HepG2 (cell line): Measurements from ENCODE around the gene KRTCAP3. TPM values are rescaled to one million over a fixed set of nuclear protein-coding genes. Genes with fewer than 3 reads are reported as not detected.

Source experiments
- HNF4G ChIP-seq, 2 experiments: sonication (generic) in 1 of 2; formaldehyde crosslinking in 1 of 2; IDR thresholded peaks; 2 replicates each; pipeline versions ENCODE4 v1.4.0 to v1.6.1; 2011 to 2020; ENCODE audit warnings: borderline replicate concordance in 2 of 2, low read depth in 2 of 2, mild to moderate bottlenecking in 2 of 2, low read length in 1 of 2, missing genetic modification reagents in 1 of 2, moderate library complexity in 1 of 2
- ISX ChIP-seq: sonication (generic); formaldehyde crosslinking; conservative IDR thresholded peaks from 2 replicates; pipeline ENCODE4 v1.5.0; 2020; ENCODE audit warnings: missing genetic modification reagents
- KAT8 ChIP-seq: IDR thresholded peaks from 2 replicates; pipeline ENCODE4 v1.6.1; 2016; ENCODE audit warnings: missing genetic modification reagents, missing compliant biosample characterization
- KDM5B ChIP-seq: sonication (generic); formaldehyde crosslinking; IDR thresholded peaks from 2 replicates; pipeline ENCODE4 v1.4.0; 2020; ENCODE audit warnings: missing genetic modification reagents, mild to moderate bottlenecking, borderline replicate concordance
- NAIF1 ChIP-seq: sonication (generic); formaldehyde crosslinking; IDR thresholded peaks from 2 replicates; pipeline ENCODE4 v1.5.0; 2020; ENCODE audit warnings: mild to moderate bottlenecking, missing genetic modification reagents, borderline replicate concordance
- PCBP1 ChIP-seq: fragments of 200-400 bp; formaldehyde crosslinking; IDR thresholded peaks from 2 replicates; pipeline ENCODE4 v1.6.1; 2017; ENCODE audit warnings: mild to moderate bottlenecking, low read depth, low read length, borderline replicate concordance
- SCMH1 ChIP-seq: sonication (generic); formaldehyde crosslinking; IDR thresholded peaks from 2 replicates; pipeline ENCODE4 v1.9.0; 2021; ENCODE audit warnings: missing genetic modification reagents, mild to moderate bottlenecking, borderline replicate concordance
- ZBTB7A ChIP-seq: sonication (generic); formaldehyde crosslinking; IDR thresholded peaks from 2 replicates; pipeline ENCODE4 v1.8.0; 2022; ENCODE audit warnings: mild to moderate bottlenecking, missing genetic modification reagents
- ZNF3 ChIP-seq: IDR thresholded peaks from 2 replicates; pipeline ENCODE4 v1.7.0; 2017; ENCODE audit warnings: inconsistent platforms
- ZNF547 ChIP-seq: sonication (generic); formaldehyde crosslinking; IDR thresholded peaks from 2 replicates; pipeline ENCODE4 v1.5.1; 2020; ENCODE audit warnings: mild to moderate bottlenecking, missing genetic modification reagents
- ZNF549 ChIP-seq: sonication (generic); formaldehyde crosslinking; IDR thresholded peaks from 2 replicates; pipeline ENCODE4 v1.5.0; 2020; ENCODE audit warnings: missing genetic modification reagents
- ZNF772 ChIP-seq: sonication (generic); formaldehyde crosslinking; IDR thresholded peaks from 2 replicates; pipeline ENCODE4 v1.5.0; 2020; ENCODE audit warnings: mild to moderate bottlenecking, missing genetic modification reagents
- ZNF780A ChIP-seq: sonication (generic); formaldehyde crosslinking; IDR thresholded peaks from 2 replicates; pipeline ENCODE4 v1.8.0; 2022; ENCODE audit warnings: mild to moderate bottlenecking, missing genetic modification reagents, moderate library complexity
- ZNF790 ChIP-seq: sonication (generic); formaldehyde crosslinking; IDR thresholded peaks from 2 replicates; pipeline ENCODE4 v1.8.0; 2022; ENCODE audit warnings: missing genetic modification reagents, mild to moderate bottlenecking, borderline replicate concordance
- polyA plus RNA-seq, 8 experiments: library from polyadenylated mRNA; depleted of rRNA in 3 of 8; stranded (reverse) in 7 of 8; unstranded in 1 of 8; fragments of >200 nt; fragmentation: Illumina TruSeq in 4 of 8; extraction: Trizol in 4 of 8; gene quantifications; 2 replicates each; pipeline versions ENCODE4 v1.2.1 to v1.2.3, GENCODE V29; 2011 to 2016; ENCODE audit warnings: low read depth in 4 of 8, missing spikeins in 1 of 8, mixed read lengths in 1 of 8; ENCODE audit not compliant: insufficient read depth in 1 of 8
- total RNA-seq, 5 experiments: library from RNA; depleted of rRNA; stranded (reverse); fragments of >200 nt; fragmentation: Illumina TruSeq; extraction: Trizol; gene quantifications; 2 replicates each; pipeline ENCODE4 v1.2.3, GENCODE V29; 2016; ENCODE audit warnings: low read depth in 1 of 5
- TF ChIP-seq, protein P1 (sequence below): sonication (generic); formaldehyde crosslinking; IDR thresholded peaks from 2 replicates; pipeline ENCODE4 v1.4.0; 2020; ENCODE audit warnings: missing genetic modification reagents
- TF ChIP-seq, protein P2 (sequence below): sonication (generic); formaldehyde crosslinking; IDR thresholded peaks from 2 replicates; pipeline ENCODE4 v1.5.1; 2020; ENCODE audit warnings: mild to moderate bottlenecking, missing genetic modification reagents, borderline replicate concordance
- TF ChIP-seq, protein P3 (sequence below): sonication (generic); formaldehyde crosslinking; IDR thresholded peaks from 2 replicates; pipeline ENCODE4 v1.4.0; 2020; ENCODE audit warnings: missing genetic modification reagents
- TF ChIP-seq, protein P4 (sequence below): sonication (generic); formaldehyde crosslinking; IDR thresholded peaks from 2 replicates; pipeline ENCODE4 v1.4.0; 2020; ENCODE audit warnings: missing genetic modification reagents
- TF ChIP-seq, protein P5 (sequence below): sonication (generic); formaldehyde crosslinking; IDR thresholded peaks from 2 replicates; pipeline ENCODE4 v1.8.0; 2022; ENCODE audit warnings: mild to moderate bottlenecking, missing genetic modification reagents, moderate library complexity

The KRTCAP3 gene
- total and polyA plus RNA-seq, 2 of the 13 experiments (the other 11 are each of a cell fraction or from before 2014, with no cell fraction given) = 2.1 to 4.5 TPM

DNA sequence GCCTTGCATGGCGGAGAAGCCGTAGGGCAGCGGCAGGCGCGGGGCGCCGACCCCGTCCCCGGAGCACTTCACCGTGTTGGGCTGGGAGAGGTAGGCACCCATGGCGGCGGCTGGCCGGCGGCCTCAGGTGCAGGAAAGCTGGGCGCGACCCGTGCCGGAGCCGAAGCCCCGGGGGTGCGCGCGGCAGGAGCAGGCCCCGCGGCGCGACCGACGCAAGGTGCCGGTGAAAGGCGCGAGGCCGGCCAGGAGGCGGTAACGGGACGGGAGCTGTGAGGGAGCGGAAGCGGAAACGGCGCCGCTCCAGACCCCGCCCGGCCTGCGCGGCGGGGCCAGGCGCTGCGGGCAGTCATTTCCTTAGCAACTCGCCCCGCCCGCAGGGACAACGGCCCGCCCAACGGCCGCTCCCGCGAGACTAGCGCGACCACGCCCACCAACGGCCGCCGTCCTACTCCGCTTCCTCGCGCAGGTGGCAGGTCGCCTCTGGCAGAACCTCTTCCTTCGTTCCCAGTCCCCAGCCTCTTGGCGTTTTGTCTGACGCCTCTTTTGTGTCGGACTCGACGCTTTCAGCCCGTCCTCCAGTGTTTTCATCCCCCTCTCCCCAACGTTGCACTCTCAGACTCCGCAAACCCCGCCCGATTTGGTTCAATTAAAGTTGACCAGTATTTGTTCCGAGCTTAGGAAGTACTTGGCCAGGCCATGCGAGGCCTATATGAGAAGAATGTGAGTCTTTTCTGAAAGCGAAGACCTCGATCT is 32.7 kb upstream of the KRTCAP3 start, which contains the start of gene PPM1G (continued):
- TF ChIP-seq, protein P1, sequence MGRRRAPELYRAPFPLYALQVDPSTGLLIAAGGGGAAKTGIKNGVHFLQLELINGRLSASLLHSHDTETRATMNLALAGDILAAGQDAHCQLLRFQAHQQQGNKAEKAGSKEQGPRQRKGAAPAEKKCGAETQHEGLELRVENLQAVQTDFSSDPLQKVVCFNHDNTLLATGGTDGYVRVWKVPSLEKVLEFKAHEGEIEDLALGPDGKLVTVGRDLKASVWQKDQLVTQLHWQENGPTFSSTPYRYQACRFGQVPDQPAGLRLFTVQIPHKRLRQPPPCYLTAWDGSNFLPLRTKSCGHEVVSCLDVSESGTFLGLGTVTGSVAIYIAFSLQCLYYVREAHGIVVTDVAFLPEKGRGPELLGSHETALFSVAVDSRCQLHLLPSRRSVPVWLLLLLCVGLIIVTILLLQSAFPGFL (CRISPR knock-in tag) = 0 out of 2 replicates have a peak, but pooled peaks have one; percentile 32
- no peak for TF ChIP-seq ZNF549 (CRISPR knock-in tag)
- no peak for TF ChIP-seq ZNF3
- TF ChIP-seq KAT8 (CRISPR knock-in tag) = peak; percentile 94
- TF ChIP-seq ZNF547 = peak; percentile 99
- TF ChIP-seq, protein P2, sequence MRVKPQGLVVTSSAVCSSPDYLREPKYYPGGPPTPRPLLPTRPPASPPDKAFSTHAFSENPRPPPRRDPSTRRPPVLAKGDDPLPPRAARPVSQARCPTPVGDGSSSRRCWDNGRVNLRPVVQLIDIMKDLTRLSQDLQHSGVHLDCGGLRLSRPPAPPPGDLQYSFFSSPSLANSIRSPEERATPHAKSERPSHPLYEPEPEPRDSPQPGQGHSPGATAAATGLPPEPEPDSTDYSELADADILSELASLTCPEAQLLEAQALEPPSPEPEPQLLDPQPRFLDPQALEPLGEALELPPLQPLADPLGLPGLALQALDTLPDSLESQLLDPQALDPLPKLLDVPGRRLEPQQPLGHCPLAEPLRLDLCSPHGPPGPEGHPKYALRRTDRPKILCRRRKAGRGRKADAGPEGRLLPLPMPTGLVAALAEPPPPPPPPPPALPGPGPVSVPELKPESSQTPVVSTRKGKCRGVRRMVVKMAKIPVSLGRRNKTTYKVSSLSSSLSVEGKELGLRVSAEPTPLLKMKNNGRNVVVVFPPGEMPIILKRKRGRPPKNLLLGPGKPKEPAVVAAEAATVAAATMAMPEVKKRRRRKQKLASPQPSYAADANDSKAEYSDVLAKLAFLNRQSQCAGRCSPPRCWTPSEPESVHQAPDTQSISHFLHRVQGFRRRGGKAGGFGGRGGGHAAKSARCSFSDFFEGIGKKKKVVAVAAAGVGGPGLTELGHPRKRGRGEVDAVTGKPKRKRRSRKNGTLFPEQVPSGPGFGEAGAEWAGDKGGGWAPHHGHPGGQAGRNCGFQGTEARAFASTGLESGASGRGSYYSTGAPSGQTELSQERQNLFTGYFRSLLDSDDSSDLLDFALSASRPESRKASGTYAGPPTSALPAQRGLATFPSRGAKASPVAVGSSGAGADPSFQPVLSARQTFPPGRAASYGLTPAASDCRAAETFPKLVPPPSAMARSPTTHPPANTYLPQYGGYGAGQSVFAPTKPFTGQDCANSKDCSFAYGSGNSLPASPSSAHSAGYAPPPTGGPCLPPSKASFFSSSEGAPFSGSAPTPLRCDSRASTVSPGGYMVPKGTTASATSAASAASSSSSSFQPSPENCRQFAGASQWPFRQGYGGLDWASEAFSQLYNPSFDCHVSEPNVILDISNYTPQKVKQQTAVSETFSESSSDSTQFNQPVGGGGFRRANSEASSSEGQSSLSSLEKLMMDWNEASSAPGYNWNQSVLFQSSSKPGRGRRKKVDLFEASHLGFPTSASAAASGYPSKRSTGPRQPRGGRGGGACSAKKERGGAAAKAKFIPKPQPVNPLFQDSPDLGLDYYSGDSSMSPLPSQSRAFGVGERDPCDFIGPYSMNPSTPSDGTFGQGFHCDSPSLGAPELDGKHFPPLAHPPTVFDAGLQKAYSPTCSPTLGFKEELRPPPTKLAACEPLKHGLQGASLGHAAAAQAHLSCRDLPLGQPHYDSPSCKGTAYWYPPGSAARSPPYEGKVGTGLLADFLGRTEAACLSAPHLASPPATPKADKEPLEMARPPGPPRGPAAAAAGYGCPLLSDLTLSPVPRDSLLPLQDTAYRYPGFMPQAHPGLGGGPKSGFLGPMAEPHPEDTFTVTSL (CRISPR knock-in tag) = peak; percentile 80; the same call in 1 of the 2 replicates
- peak; percentile 38; the same call in 1 of the 2 replicates for TF ChIP-seq ZNF772 (CRISPR knock-in tag)
- no peak for TF ChIP-seq PCBP1
- TF ChIP-seq SCMH1 (CRISPR knock-in tag) = no peak
- TF ChIP-seq NAIF1 (CRISPR knock-in tag) = peak; percentile 60
- TF ChIP-seq ZNF780A = no peak
- TF ChIP-seq ZBTB7A (CRISPR knock-in tag) = 0 out of 2 replicates have a peak, but pooled peaks have one; percentile 58
- no peak for TF ChIP-seq HNF4G (IDR thresholded peaks at IDR 0.05; ENCODE audit: borderline replicate concordance, low read depth, low read length)
- peak; percentile 75 for TF ChIP-seq HNF4G (CRISPR knock-in tag; IDR thresholded peaks at IDR 0.05; ENCODE audit: borderline replicate concordance, low read depth)
- TF ChIP-seq, protein P3, sequence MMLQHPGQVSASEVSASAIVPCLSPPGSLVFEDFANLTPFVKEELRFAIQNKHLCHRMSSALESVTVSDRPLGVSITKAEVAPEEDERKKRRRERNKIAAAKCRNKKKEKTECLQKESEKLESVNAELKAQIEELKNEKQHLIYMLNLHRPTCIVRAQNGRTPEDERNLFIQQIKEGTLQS (CRISPR knock-in tag) = 0 out of 2 replicates have a peak, but pooled peaks have one; percentile 33
- peak; percentile 99 for TF ChIP-seq KDM5B (CRISPR knock-in tag)
- TF ChIP-seq, protein P4, sequence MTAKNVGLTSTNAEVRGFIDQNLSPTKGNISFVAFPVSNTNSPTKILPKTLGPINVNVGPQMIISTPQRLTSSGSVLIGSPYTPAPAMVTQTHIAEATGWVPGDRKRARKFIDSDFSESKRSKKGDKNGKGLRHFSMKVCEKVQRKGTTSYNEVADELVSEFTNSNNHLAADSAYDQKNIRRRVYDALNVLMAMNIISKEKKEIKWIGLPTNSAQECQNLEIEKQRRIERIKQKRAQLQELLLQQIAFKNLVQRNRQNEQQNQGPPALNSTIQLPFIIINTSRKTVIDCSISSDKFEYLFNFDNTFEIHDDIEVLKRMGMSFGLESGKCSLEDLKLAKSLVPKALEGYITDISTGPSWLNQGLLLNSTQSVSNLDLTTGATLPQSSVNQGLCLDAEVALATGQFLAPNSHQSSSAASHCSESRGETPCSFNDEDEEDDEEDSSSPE (CRISPR knock-in tag) = peak; percentile 91
- 0 out of 2 replicates have a peak, but pooled peaks have one; percentile 73 for TF ChIP-seq ISX (CRISPR knock-in tag)
- TF ChIP-seq ZNF790 (CRISPR knock-in tag) = peak; percentile 73; the same call in 1 of the 2 replicates
- TF ChIP-seq, protein P5, sequence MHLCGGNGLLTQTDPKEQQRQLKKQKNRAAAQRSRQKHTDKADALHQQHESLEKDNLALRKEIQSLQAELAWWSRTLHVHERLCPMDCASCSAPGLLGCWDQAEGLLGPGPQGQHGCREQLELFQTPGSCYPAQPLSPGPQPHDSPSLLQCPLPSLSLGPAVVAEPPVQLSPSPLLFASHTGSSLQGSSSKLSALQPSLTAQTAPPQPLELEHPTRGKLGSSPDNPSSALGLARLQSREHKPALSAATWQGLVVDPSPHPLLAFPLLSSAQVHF = peak; percentile 88; the same call in 1 of the 2 replicates
